Testis (tissue), 3 donors: Measurements from ENCODE around the gene DOCK11. TPM values are rescaled to one million over a fixed set of nuclear protein-coding genes. Genes with fewer than 3 reads are reported as not detected.

Source experiments
- DNase-seq: peaks from one replicate; pipeline ENCODE4 v3.0.0-alpha.2; 2019
- H3K27ac ChIP-seq, 2 donors: fragments of 200-600 bp; sonication (generic); one replicate each; pipeline ENCODE4 v1.5.1; 2019
- H3K27me3 ChIP-seq: fragments of 200-600 bp; sonication (generic); one replicate; pipeline ENCODE4 v1.5.1; 2019
- H3K36me3 ChIP-seq: fragments of 200-600 bp; sonication (generic); one replicate; pipeline ENCODE4 v1.5.1; 2017; ENCODE audit warnings: low read depth; ENCODE audit errors: missing control alignments
- H3K4me1 ChIP-seq: fragments of 200-600 bp; sonication (generic); one replicate; pipeline ENCODE4 v1.5.1; 2019
- H3K4me3 ChIP-seq, 2 donors: fragments of 200-600 bp; sonication (generic); one replicate each; pipeline ENCODE4 v1.5.1; 2017 to 2019
- H3K9me3 ChIP-seq: fragments of 200-600 bp; sonication (generic); one replicate; pipeline ENCODE4 v1.5.1; 2017
- POLR2A ChIP-seq: fragments of 450-650 bp; IDR thresholded peaks from one replicate; pipeline ENCODE4 v1.6.1; 2017; ENCODE audit warnings: antibody characterized with exemption, mild to moderate bottlenecking, moderate library complexity
- WGBS, 2 donors: methylation state at CpG; one replicate each; pipeline ENCODE4 v1.1.5; 2018; 5-methylcytosine and 5-hydroxymethylcytosine counted together
- intact Hi-C: fragments of 100-400 bp; cut with DNase I; formaldehyde crosslinking; loops from one replicate; pipeline ENCODE4 v1.15.1; 2023; ENCODE audit warnings: low total_unique reads
- polyA plus RNA-seq: library from polyadenylated mRNA; stranded (reverse); fragments of 350-450 nt; fragmentation: Illumina TruSeq; extraction: RNeasy Lipid Tissue Mini Kit (QIAGEN cat#74804); gene quantifications from one replicate; pipeline ENCODE4 v1.2.3, GENCODE V29; 2014; ENCODE audit warnings: low read depth, low replicate concordance; ENCODE audit not compliant: insufficient read depth
- total RNA-seq, 2 donors: library from RNA; depleted of rRNA; stranded (reverse); fragments of >200 nt; gene quantifications; one replicate each; pipeline ENCODE4 v1.2.3, GENCODE V29; 2016
- TF ChIP-seq, protein P1 (sequence below), 3 experiments: fragments of 450-650 bp in 2 of 3; fragments of 200-600 bp in 1 of 3; sonication (generic) in 1 of 3; IDR thresholded peaks; one replicate each; pipeline ENCODE4 v1.5.1; 2016 to 2019; ENCODE audit warnings: antibody characterized with exemption in 3 of 3, mild to moderate bottlenecking in 2 of 3, moderate library complexity in 1 of 3

DOCK11 gene
- total and polyA plus RNA-seq, 3 donors from 2014 or later = 4.3 to 5.9 (median 5.8) TPM

DNA sequence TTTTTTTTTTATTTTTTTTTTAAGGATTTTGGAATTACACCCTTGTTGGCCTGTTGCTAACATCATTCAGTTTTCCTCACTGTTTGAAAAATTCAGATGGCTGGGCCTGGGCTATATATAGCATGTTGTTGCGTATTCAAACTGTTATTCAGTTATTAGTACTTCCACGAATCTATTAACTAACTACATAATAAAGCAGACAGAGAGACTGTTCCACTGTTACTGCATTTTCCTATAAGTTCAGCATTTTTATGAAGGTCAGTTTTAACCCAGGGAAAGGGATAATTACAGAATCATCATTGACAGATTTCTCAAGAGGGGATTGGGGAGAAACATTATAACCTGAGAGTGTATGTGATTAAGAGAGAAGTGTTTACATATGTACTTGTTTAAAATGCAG lies 3.1 kb downstream of the DOCK11 start:
- Histone ChIP-seq H3K4me1 (no peaks in the 10 kb centered on the region), H3K27ac (no peak overlapping the region), H3K27me3 (no peaks in the 10 kb centered on the region), H3K9me3 (no peaks in the 10 kb centered on the region), H3K36me3 (no peaks in the 10 kb centered on the region), H3K4me3 (no peak overlapping the region)
- WGBS, 2 donors = 75 to 82% methylated on average over 2 of the region's 2 CpGs
- intact Hi-C loops = no loop called here
- no peak for DNase-seq
- TF ChIP-seq POLR2A = no peak
- TF ChIP-seq, protein P1, sequence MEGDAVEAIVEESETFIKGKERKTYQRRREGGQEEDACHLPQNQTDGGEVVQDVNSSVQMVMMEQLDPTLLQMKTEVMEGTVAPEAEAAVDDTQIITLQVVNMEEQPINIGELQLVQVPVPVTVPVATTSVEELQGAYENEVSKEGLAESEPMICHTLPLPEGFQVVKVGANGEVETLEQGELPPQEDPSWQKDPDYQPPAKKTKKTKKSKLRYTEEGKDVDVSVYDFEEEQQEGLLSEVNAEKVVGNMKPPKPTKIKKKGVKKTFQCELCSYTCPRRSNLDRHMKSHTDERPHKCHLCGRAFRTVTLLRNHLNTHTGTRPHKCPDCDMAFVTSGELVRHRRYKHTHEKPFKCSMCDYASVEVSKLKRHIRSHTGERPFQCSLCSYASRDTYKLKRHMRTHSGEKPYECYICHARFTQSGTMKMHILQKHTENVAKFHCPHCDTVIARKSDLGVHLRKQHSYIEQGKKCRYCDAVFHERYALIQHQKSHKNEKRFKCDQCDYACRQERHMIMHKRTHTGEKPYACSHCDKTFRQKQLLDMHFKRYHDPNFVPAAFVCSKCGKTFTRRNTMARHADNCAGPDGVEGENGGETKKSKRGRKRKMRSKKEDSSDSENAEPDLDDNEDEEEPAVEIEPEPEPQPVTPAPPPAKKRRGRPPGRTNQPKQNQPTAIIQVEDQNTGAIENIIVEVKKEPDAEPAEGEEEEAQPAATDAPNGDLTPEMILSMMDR (IDR thresholded peaks at IDR 0.05) = no peak

DNA sequence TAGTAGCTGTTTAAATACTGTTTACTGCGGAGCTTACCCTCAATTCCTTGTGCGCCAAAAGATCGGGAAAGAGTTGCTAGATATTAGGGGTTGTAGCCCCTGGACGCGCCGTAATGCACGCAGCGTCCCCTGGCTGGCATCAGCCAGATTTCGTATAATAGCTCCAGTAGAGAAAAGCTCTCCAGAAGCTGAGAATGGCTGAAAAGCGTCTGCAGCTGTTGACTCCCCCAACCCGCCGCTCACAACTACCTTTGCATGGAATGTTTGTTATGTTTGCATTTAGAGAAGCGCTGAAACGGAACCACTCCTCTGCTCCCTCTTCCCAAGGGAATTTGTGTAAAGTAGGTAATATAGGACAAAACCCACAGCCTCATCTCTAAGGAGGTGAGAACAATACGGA lies 3.7 kb downstream of the DOCK11 start:
- WGBS, 2 donors = 47 to 49% methylated on average over 12 to 15 of the region's 15 CpGs
- H3K4me1 ChIP-seq = no peaks in the 10 kb centered on the region
- DNase-seq = no peak
- no peaks in the 10 kb centered on the region for H3K36me3 ChIP-seq
- no peaks in the 10 kb centered on the region for H3K9me3 ChIP-seq
- H3K27me3 ChIP-seq = no peaks in the 10 kb centered on the region
- intact Hi-C loops = no loop called here
- no peak overlapping the region for H3K4me3 ChIP-seq
- no peak overlapping the region for H3K27ac ChIP-seq
- TF ChIP-seq, protein P1 (IDR thresholded peaks at IDR 0.05) = no peak
- TF ChIP-seq POLR2A = no peak

DNA sequence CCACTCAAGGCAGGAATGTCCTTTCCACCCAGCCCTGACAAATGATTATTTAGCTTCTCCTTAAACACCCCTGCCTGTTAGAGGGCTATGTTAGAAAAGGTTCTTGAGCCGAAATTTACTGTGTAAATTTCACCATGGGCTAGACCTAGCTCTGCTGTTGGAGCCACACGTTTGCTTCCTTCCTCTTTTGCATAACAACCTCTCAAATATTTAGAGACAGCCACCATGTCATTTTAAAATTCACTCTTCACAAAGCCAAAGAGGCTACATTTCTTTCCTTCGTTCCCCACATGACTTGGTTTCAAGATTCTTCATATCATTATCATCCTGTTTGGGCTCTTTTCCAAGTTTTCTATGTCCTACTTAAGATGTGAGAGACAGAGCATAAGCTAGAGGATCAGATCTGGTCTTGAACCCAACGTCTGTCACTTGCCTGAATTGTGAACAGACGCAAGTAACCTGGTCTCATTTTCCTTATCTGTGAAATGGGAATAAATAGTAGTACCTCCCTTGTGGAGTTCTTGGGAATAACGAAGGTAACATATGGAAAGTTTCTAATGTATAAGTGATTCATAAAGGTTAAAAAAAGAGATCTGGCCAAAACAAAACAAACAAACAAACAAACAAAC lies 6.7 kb downstream of the DOCK11 start:
- WGBS, 2 donors = 64 to 83% methylated on average over 6 of the region's 6 CpGs

DNA sequence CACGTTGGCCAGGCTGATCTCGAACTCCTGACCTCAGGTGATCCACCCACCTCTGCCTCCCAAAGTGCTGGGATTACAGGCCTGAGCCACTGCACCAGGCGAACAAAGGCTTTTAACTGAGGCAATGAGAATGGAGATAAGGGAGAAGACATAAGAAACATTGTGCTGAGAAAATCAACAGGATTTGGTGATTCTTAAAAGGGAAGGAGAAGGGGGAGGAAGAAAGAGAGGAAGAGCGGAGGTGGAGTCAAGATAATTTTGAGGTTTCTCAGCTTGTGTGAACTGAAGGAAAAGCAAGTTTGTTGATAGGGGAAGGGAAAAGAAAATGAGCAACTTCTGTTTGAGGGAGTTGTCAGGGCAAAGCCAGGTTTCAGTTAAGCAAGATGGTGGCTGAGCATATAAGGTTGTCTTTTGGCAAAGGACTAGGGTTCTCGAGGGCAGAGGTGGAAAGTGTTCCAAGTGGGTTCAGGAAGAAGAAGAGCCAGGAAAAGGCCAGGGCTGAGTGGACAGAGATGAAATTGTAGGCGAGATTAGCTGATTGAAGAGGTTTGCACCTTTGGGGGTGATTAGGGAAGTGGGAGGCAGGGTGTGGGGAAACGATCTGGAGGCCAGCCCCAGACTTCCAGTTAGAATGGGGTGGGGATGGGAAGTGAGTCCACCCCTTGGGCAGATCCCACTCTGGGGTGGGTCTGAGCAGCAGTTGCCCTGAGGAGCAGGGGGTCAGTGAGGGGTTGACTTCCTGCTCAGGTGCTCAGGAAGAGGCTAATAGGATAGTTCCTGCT lies 7.8 kb downstream of the DOCK11 start:
- DNase-seq = no peak
- Histone ChIP-seq H3K27me3 (no peaks in the 10 kb centered on the region), H3K9me3 (no peaks in the 10 kb centered on the region), H3K36me3 (no peaks in the 10 kb centered on the region), H3K4me3 (no peak overlapping the region), H3K4me1 (no peaks in the 10 kb centered on the region), H3K27ac (no peak overlapping the region)
- 72 to 75% methylated on average over 7 of the region's 7 CpGs for WGBS, 2 donors
- TF ChIP-seq, protein P1 (IDR thresholded peaks at IDR 0.05) = no peak
- no peak for TF ChIP-seq POLR2A
- intact Hi-C loops = no loop called here

More for the DNA sequence above, 6.7 kb downstream of the DOCK11 start:
- Histone ChIP-seq H3K4me3 (no peak overlapping the region), H3K9me3 (no peaks in the 10 kb centered on the region), H3K4me1 (no peaks in the 10 kb centered on the region), H3K27ac (no peak overlapping the region), H3K27me3 (no peaks in the 10 kb centered on the region), H3K36me3 (no peaks in the 10 kb centered on the region)
- DNase-seq = no peak
- intact Hi-C loops = no loop called here
- TF ChIP-seq POLR2A = no peak
- TF ChIP-seq, protein P1 (IDR thresholded peaks at IDR 0.05) = no peak
